Endothelial cell of hepatic sinusoid (primary cell): ENCODE measurements around the gene TAF11.
"Not testable (repeated sequence)": the region's sequence is repeated elsewhere in the genome, so short reads cannot be mapped to it uniquely, and the experiment has no call there.

Source experiments
- in situ Hi-C: cut with HindIII; loops from 2 replicates; pipeline ENCODE4 v1.10.0; 2017; ENCODE audit warnings: low sequenced_read_pairs

Gene TAF11

DNA sequence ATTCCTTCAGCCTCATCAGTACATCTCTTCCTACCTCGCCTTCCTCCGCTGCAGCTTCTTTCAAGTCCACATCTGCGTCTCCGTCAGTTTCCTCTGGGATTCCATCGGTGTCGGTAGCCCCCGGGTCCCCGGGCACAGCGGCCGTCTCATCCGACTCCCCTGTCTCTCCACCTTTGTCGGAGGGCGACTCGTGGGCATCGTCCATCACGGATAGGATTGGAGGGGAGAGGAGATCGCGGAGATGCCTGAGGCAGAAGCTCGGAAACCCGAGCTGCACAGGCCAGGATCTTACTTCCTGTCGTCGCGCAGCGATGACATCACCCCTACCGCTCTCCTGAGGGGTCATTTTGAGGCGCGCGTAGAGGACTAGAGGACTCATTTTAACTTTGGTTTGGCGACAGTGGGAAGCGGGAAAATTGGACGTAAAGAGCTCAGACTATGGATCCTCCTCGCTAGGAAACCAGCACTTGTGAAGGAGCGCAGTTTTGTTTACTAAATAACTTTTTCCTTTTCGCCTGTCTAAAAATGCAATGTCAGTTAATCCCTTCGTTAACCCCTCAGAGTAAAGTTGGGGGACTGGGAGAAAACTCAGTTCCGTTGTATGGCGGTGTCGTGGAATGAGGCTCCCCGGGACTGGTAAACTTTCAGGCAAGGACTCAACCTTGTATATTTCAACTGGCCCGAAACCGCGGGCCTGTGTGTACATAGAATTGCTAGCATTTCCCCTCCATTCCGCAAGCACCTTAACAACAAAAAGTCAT is at the start of gene TAF11:
Gene TAF11, minus strand, starts transcription at position 290 of the 761 bp plus-strand sequence. Its CDS starts 85 bp downstream, at position 205.
- in situ Hi-C loops: no loop called here

GRCh38 chr6:34934516-34934915 is 46.7 kb upstream of the TAF11 start:
- in situ Hi-C loops: no loop called here

- in situ Hi-C loops: not testable (repeated sequence)
These were observed 44.4 kb upstream of the TAF11 start for GRCh38 chr6:34932202-34932601.

GRCh38 chr6:34930221-34930620 is 42.4 kb upstream of the TAF11 start:
- in situ Hi-C loops: no loop called here

GRCh38 chr6:34929241-34929978 is 41.6 kb upstream of the TAF11 start:
- in situ Hi-C loops: no loop called here

- in situ Hi-C loops: no loop called here
These were observed 40.9 kb upstream of the TAF11 start for GRCh38 chr6:34928695-34929094.

GRCh38 chr6:34928220-34928619 is 40.4 kb upstream of the TAF11 start:
- in situ Hi-C loops: no loop called here

DNA sequence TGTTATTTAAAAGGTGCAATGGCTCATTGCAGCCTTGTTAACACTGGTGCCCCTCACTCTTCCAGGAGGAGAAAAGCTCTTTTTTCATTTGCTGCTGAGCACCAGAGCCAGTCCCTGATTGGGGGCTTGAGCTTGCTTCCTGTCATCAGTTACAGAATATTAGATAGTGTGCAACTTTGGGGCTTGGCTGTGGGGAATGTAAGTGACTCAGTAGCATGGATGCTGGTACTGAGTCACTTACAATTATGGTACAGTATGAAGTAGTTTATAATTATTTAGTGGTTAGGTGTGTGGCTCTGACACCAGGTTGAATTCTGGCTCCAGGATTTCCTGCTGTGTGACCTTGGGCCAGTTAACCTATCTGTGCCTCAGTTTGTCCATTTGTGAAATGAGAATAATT is 38.8 kb upstream of the TAF11 start:
- in situ Hi-C loops: no loop called here

DNA sequence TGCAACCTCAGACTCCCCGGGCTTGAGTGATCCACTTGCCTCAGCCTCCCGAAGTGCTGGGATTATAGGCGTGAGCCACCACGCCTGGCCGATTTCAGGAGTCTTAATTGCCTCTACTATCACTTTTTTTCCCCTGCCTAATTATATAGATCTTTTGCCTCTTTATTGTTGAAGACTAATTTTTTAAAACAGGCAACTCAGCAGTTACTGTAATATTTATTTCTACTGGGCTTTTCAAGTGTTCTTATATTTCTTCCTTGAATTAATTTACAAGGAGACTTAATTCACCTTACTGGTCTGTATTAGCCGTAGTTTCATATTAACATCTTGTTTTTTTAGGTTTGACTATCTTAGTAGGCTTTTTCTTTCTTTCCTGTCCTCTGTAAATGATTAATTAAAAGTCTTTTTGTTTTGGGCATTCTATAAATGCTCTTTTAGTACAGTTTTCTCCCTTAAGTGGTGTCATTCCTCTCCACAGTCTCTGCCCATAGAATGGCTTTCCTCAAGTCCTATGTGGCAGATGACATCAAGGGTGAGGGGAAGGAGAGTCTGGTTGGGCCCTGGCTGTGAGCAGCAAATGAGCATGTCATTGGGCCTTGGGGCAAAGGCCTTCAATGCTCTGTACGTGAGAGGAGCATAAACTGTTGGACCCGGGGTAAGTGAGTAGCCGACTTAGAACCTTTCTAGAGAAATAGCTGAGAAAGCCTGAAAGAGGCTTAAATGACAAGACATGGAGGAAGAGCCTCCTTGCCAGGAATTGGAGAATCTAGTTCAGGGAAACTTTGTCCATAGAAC is 37.2 kb upstream of the TAF11 start:
- in situ Hi-C loops: no loop called here

DNA sequence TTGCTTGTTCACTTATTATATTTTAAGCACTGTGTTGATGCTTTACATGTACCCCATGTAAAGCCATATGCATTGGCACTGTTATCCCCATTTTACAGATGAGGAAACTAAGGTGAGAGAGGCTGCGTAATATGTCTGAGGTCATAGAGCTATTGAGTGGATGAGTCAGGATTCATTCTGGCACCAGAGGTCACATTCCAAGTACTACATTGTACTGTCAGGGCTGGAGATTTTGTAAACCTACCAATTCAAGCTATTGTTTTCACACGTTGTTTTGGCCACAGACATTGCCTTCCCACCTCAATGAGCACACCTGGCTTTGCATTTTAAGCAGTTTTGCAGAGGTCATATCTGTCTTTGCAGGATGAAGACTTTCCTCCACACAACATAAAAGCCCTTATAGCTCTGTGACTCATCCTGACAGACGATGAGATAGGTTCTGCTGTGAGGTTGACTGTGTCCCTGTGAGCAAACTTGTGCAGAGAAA is 34.4 kb upstream of the TAF11 start:
- in situ Hi-C loops: no loop called here

DNA sequence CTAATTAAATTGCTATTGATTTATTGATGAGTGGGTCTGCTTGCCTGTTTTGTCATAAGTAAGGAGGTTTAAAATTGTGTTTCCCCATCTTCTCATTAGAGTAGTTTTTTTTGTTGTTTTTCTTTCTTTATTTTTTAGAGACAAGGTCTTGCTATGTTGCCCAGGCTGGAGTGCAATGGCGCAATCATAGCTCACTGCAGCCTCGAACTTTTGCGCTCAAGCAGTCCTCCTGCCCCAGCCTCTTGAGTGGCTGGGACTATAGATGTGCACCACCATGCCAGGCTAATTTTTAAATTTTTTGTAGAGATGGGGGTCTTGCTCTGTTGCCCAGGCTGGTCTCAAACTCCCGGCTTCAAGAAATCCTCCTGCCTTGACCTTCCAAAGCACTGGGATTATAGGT is 32.3 kb upstream of the TAF11 start:
- in situ Hi-C loops: no loop called here

DNA sequence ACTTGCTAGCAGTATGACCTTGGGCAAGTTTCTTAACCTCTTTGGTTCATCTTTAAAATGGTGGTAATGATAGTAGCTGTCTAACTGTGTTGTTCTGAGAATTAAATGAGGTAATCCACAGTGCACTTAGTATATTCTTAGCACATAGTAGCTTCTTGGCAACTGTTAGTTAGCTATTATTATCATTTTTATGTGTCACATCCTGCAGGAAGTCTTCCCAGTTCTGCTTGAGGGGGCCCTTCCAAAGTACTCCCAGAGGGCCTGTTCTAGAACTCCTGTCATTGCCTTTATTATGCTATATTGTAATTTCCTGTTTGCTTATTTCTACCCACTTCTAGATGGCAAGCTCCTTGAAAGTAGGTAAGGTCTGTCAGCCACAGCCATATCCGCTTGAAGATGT is 31.8 kb upstream of the TAF11 start:
- in situ Hi-C loops: no loop called here

- in situ Hi-C loops: no loop called here
These were observed 29.9 kb upstream of the TAF11 start for GRCh38 chr6:34917626-34918285.

DNA sequence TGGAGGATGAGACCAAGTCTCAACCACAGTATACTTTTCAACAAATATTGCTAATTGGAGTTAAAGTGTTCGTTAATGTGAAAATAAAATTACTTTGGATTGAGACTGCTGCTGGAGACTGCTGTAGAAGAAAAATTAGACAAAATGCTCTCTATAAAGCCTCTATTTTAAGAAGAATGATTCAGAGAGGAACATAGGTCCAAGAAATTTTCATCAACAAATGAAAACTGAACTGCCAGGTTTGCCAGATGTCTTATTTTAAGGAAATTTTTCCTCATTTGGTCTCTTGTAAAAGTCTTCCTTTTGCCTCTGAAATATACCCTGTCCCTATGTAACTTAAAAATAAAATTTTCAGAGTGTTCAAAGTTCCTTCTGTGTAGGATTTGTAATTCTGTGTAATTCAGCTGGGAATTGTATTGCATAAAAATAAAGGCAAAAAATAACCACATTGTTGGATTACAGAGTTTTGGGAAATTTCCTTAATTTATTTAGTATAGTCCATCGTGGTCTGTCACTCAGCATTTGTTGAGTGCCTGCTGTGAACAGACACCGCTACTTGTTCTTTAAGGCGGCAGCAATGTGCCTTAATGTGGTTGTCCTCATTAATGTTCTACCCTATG is 28.6 kb upstream of the TAF11 start:
- in situ Hi-C loops: no loop called here

GRCh38 chr6:34914358-34914757 is 26.5 kb upstream of the TAF11 start:
- in situ Hi-C loops: no loop called here

- in situ Hi-C loops: no loop called here
These were observed 25.0 kb upstream of the TAF11 start for GRCh38 chr6:34912715-34913464.

DNA sequence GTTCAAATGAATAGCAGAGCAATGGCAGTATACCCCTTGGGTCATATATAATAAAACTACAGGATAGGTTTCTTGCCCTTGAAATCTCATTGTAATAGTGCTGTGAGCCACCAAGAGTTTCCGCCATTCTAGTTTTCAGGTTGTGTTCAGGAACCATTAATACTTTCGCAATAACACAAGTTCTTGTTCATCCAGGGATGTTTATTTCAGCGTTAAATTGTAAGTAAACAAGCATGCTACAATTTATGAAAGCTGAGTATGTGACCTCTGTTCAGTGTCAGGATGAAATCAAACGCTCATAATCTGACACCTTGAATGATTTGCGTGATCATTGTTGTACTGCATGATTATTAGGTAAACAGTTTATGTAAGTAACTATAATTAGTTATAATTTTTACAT is 24.0 kb upstream of the TAF11 start:
- in situ Hi-C loops: no loop called here

DNA sequence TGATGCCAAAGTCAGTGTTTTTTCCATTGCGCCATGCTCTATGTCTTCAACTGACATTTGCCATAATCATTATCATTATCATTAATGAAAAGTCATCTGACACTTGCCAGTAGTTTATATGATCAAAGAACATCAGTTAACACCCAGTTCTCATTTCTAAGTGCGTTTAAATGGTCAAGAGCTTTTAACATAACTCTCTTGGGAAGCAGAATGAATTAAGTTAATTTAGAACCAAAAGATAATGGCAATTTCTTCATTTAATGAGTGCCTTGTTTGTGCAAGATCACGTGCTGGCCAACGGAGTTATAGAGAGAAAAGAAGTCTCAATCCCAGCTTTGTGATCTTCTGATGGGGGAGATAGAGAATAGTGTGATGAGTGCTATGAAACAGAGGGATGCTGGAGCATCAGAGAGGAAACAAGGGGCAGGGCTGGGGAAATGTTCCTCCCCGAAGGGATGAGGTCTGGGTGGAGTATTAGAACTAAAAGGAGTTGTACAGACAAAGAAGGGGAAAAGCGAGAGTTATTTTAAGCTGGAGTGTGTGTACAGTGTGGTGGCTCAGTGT is 21.6 kb upstream of the TAF11 start:
- in situ Hi-C loops: no loop called here

- in situ Hi-C loops: no loop called here
These were observed 20.4 kb upstream of the TAF11 start for GRCh38 chr6:34908194-34908593.
